HepG2 (cell line): ENCODE measurements around the gene PXK. TPM values are rescaled to one million over a fixed set of nuclear protein-coding genes. Genes with fewer than 3 reads are reported as not detected.

Experiments used
- ARID3A ChIP-seq: IDR thresholded peaks from 2 replicates; pipeline ENCODE4 v1.6.1; 2012; ENCODE audit warnings: low read depth, low read length, improper control_type of control experiment
- HDAC1 ChIP-seq: sonication (generic); formaldehyde crosslinking; IDR thresholded peaks from 2 replicates; pipeline ENCODE4 v1.5.1; 2020; ENCODE audit warnings: mild to moderate bottlenecking, missing genetic modification reagents
- HNF1A ChIP-seq, 2 experiments: sonication (generic) in 1 of 2; formaldehyde crosslinking in 1 of 2; IDR thresholded peaks; 2 replicates each; pipeline versions ENCODE4 v1.4.0 to v1.6.1; 2016 to 2020; ENCODE audit warnings: borderline replicate concordance in 1 of 2, low read depth in 1 of 2, mild to moderate bottlenecking in 1 of 2, missing genetic modification reagents in 1 of 2
- HOXD1 ChIP-seq: sonication (generic); formaldehyde crosslinking; IDR thresholded peaks from 2 replicates; pipeline ENCODE4 v1.5.0; 2020; ENCODE audit warnings: missing genetic modification reagents
- ISL2 ChIP-seq: sonication (generic); formaldehyde crosslinking; IDR thresholded peaks from 2 replicates; pipeline ENCODE4 v1.5.0; 2020; ENCODE audit warnings: missing genetic modification reagents
- POGZ ChIP-seq: sonication (generic); formaldehyde crosslinking; IDR thresholded peaks from 2 replicates; pipeline ENCODE4 v1.4.0; 2020; ENCODE audit warnings: mild to moderate bottlenecking, missing genetic modification reagents
- POLR2AphosphoS5 ChIP-seq: IDR thresholded peaks from 2 replicates; pipeline ENCODE4 v1.6.1; 2012; ENCODE audit warnings: low read depth, low read length
- SP5 ChIP-seq: IDR thresholded peaks from 2 replicates; pipeline ENCODE4 v1.6.1; 2016; ENCODE audit warnings: low read depth, borderline replicate concordance
- STAG1 ChIP-seq: sonication (generic); formaldehyde crosslinking; IDR thresholded peaks from 2 replicates; pipeline ENCODE4 v1.4.0; 2020; ENCODE audit warnings: missing genetic modification reagents
- ZBTB10 ChIP-seq: sonication (generic); formaldehyde crosslinking; IDR thresholded peaks from 2 replicates; pipeline ENCODE4 v1.4.0; 2020; ENCODE audit warnings: missing genetic modification reagents, borderline replicate concordance
- ZBTB37 ChIP-seq: sonication (generic); formaldehyde crosslinking; IDR thresholded peaks from 2 replicates; pipeline ENCODE4 v1.4.0; 2020; ENCODE audit warnings: mild to moderate bottlenecking, missing genetic modification reagents
- ZGPAT ChIP-seq: IDR thresholded peaks from 2 replicates; pipeline ENCODE4 v1.6.1; 2016; ENCODE audit warnings: mild to moderate bottlenecking
- ZNF205 ChIP-seq: IDR thresholded peaks from 2 replicates; pipeline ENCODE4 v1.6.1; 2018; ENCODE audit warnings: missing biosample characterization, missing genetic modification reagents
- ZNF235 ChIP-seq: sonication (generic); formaldehyde crosslinking; IDR thresholded peaks from 2 replicates; pipeline ENCODE4 v1.8.1; 2023; ENCODE audit warnings: mild to moderate bottlenecking, missing genetic modification reagents, borderline replicate concordance
- ZNF432 ChIP-seq: sonication (generic); formaldehyde crosslinking; IDR thresholded peaks from 2 replicates; pipeline ENCODE4 v1.5.0; 2020; ENCODE audit warnings: missing genetic modification reagents, mild to moderate bottlenecking, borderline replicate concordance
- ZNF543 ChIP-seq: sonication (generic); formaldehyde crosslinking; IDR thresholded peaks from 2 replicates; pipeline ENCODE4 v1.4.0; 2020; ENCODE audit warnings: mild to moderate bottlenecking, missing genetic modification reagents
- polyA plus RNA-seq, 8 experiments: library from polyadenylated mRNA; depleted of rRNA in 3 of 8; stranded (reverse) in 7 of 8; unstranded in 1 of 8; fragments of >200 nt; fragmentation: Illumina TruSeq in 4 of 8; extraction: Trizol in 4 of 8; gene quantifications; 2 replicates each; pipeline versions ENCODE4 v1.2.1 to v1.2.3, GENCODE V29; 2011 to 2016; ENCODE audit warnings: low read depth in 4 of 8, missing spikeins in 1 of 8, mixed read lengths in 1 of 8; ENCODE audit not compliant: insufficient read depth in 1 of 8
- total RNA-seq, 5 experiments: library from RNA; depleted of rRNA; stranded (reverse); fragments of >200 nt; fragmentation: Illumina TruSeq; extraction: Trizol; gene quantifications; 2 replicates each; pipeline ENCODE4 v1.2.3, GENCODE V29; 2016; ENCODE audit warnings: low read depth in 1 of 5

Gene PXK
- total and polyA plus RNA-seq, 2 of the 13 experiments (the other 11 are each of a cell fraction or from before 2014, with no cell fraction given): 6.4 to 18.6 TPM

- TF ChIP-seq HOXD1: peak; percentile 66; the same call in 1 of the 2 replicates
- TF ChIP-seq ZNF432: no peak
- TF ChIP-seq SP5 (CRISPR knock-in tag): no peak
- peak; percentile 44; the same call in 1 of the 2 replicates for TF ChIP-seq ZBTB10
- TF ChIP-seq ZGPAT (CRISPR knock-in tag): peak; percentile 81
- peak; percentile 70; the same call in 1 of the 2 replicates for TF ChIP-seq POGZ
- TF ChIP-seq ISL2 (CRISPR knock-in tag): peak; percentile 84
- peak; percentile 63; the same call in 1 of the 2 replicates for TF ChIP-seq ARID3A
- 0 out of 2 replicates have a peak, but pooled peaks have one; percentile 33 for TF ChIP-seq POLR2AphosphoS5
- no peak for TF ChIP-seq ZNF543 (CRISPR knock-in tag)
- TF ChIP-seq STAG1 (CRISPR knock-in tag): no peak
- TF ChIP-seq ZBTB37 (CRISPR knock-in tag): no peak
- TF ChIP-seq ZNF205 (CRISPR knock-in tag): no peak
- no peak for TF ChIP-seq ZNF235 (CRISPR knock-in tag)
- 0 out of 2 replicates have a peak, but pooled peaks have one; percentile 28 for TF ChIP-seq HNF1A (IDR thresholded peaks at IDR 0.05; ENCODE audit: low read depth)
- no peak; the same call in 1 of the 2 replicates for TF ChIP-seq HNF1A (CRISPR knock-in tag; IDR thresholded peaks at IDR 0.05; ENCODE audit: borderline replicate concordance)
- peak; percentile 86 for TF ChIP-seq HDAC1 (CRISPR knock-in tag)
These were observed 119.5 kb downstream of the PXK start (continued) for GRCh38 chr3:58452176-58452575.
